ENCODE results near the gene BATF3. TPM values are rescaled to one million over a fixed set of nuclear protein-coding genes. Genes with fewer than 3 reads are reported as not detected.
"Not testable (repeated sequence)": the region's sequence is repeated elsewhere in the genome, so short reads cannot be mapped to it uniquely, and the experiment has no call there.

The BATF3 gene
- total RNA-seq, 6 donors from 2014 or later = 2.6 to 14.1 (median 9.4) TPM

DNA sequence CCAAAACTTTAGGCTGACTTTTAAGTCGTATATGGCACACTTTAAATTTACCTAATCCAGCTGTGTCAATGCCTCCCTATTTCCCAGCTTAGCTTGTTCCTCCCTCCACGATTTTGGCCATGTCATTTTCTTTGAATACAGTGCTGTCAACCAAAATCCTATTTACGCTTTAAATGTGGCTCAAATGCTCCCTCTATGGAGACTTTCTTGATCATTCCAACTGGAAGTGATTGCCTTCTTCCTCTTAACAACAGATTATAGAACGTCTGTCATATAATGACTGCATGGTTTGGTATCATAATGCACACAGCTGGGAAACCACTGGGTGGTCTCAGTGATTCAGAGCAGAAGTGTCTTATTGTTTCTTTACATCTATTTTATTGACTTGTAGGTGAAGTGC is 18.9 kb upstream of the BATF3 start:
- ATAC-seq (ENCODE audit: low FRiP score in 2 of 2) (no peak), DNase-seq (no peak)
- H3K4me1 ChIP-seq = peaks cover 0 to 9% (median 0%) of the 10 kb centered on the region in 4 donors
- H3K36me3 ChIP-seq = no peaks in the 10 kb centered on the region
- no peaks in the 10 kb centered on the region for H3K27me3 ChIP-seq
- no peak for TF ChIP-seq POLR2A (IDR thresholded peaks at IDR 0.05)
- no peak for TF ChIP-seq EP300 (IDR thresholded peaks at IDR 0.05)
- TF ChIP-seq POLR2AphosphoS5 (IDR thresholded peaks at IDR 0.05) = no peak
- TF ChIP-seq, protein P1, sequence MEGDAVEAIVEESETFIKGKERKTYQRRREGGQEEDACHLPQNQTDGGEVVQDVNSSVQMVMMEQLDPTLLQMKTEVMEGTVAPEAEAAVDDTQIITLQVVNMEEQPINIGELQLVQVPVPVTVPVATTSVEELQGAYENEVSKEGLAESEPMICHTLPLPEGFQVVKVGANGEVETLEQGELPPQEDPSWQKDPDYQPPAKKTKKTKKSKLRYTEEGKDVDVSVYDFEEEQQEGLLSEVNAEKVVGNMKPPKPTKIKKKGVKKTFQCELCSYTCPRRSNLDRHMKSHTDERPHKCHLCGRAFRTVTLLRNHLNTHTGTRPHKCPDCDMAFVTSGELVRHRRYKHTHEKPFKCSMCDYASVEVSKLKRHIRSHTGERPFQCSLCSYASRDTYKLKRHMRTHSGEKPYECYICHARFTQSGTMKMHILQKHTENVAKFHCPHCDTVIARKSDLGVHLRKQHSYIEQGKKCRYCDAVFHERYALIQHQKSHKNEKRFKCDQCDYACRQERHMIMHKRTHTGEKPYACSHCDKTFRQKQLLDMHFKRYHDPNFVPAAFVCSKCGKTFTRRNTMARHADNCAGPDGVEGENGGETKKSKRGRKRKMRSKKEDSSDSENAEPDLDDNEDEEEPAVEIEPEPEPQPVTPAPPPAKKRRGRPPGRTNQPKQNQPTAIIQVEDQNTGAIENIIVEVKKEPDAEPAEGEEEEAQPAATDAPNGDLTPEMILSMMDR (IDR thresholded peaks at IDR 0.05) = no peak
- no peaks in the 10 kb centered on the region for H3K9me3 ChIP-seq
- H3K27ac ChIP-seq = no peak overlapping the region
- no peak overlapping the region for H3K4me3 ChIP-seq
- WGBS, 2 donors = 26 to 28% methylated on average over 4 of the region's 4 CpGs

DNA sequence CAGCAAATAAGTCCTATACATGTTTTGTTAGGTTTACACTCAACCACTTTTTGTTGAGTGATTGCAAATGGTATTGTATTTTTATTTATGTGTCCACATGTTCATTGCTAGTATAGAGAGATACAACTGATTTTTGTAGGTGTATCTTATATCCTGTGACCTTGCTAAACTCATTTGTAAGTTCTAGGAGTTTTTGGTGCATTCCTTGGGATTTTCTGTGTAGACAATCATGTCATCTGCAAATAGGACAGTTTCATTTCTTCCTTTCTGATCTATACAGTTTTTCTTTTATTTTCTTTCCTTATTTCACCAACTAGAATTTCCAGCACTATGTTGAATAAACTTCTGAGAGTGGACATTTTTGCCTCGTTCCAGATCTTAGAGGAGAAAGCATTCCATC is 16.5 kb upstream of the BATF3 start:
- ATAC-seq (ENCODE audit: low FRiP score in 2 of 2) (no peak), DNase-seq (no peak)
- no peaks in the 10 kb centered on the region for H3K36me3 ChIP-seq
- H3K27me3 ChIP-seq = no peaks in the 10 kb centered on the region
- H3K27ac ChIP-seq = no peak overlapping the region
- no peaks in the 10 kb centered on the region for H3K4me1 ChIP-seq
- TF ChIP-seq, protein P1 (IDR thresholded peaks at IDR 0.05) = no peak
- TF ChIP-seq EP300 (IDR thresholded peaks at IDR 0.05) (no peak), POLR2A (IDR thresholded peaks at IDR 0.05) (no peak), POLR2AphosphoS5 (IDR thresholded peaks at IDR 0.05) (no peak)
- no peaks in the 10 kb centered on the region for H3K9me3 ChIP-seq
- 42 to 45% methylated on average over 1 of the region's 1 CpG for WGBS, 2 donors
- no peak overlapping the region for H3K4me3 ChIP-seq

- Histone ChIP-seq H3K9me3 (no peaks in the 10 kb centered on the region), H3K36me3 (no peaks in the 10 kb centered on the region), H3K27me3 (no peaks in the 10 kb centered on the region), H3K4me1 (no peaks in the 10 kb centered on the region), H3K27ac (no peak overlapping the region), H3K4me3 (no peak overlapping the region)
- WGBS, 2 donors = 78 to 83% methylated on average over 5 of the region's 5 CpGs
- ATAC-seq (ENCODE audit: low FRiP score in 2 of 2) (no peak), DNase-seq (no peak)
- no peak for TF ChIP-seq POLR2A (IDR thresholded peaks at IDR 0.05)
- TF ChIP-seq, protein P1 (IDR thresholded peaks at IDR 0.05) = no peak
Measured at GRCh38 chr1:212713465-212714136, 14.0 kb upstream of the BATF3 start.

DNA sequence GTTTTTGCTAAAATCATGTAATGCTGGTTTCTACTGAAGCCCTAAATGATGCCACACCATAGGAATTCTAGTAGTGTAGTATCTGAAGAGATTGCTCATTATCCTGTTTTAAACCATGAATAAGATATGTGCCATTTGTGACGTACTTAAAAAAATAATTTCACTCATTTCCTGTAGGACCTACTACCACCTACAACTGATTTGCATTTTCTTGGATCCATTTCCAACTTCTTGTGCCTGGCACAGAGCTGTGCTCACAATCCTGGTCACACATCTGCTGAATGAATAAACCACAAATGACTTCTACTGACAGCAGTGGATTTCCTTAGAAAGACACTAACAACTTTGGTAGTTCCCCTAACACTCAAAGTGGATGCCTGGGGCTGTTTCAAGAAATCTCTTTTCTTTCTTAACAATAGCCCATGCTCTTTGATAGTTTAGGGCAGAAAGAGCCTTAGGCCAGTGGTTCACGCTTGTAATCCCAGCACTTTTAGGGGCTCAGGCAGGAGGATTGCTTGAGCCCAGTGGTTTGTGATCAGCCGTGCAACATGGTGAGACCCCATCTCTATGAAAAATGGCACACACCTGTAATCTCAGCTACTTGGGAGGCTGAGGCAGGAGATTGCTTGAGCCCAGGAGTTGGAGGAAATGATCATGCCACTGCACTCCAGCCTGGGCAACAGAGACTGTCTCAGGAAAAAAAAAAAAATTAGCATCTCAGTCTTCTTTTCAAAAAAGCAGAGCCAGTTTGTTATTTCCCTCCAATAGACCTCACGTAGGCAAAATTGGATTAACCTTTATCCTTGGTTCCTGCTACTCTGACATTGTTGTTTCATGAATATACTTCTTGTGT is 13.0 kb upstream of the BATF3 start:
- no peaks in the 10 kb centered on the region for H3K27me3 ChIP-seq
- TF ChIP-seq EP300 (IDR thresholded peaks at IDR 0.05) = no peak
- no peak for TF ChIP-seq POLR2A (IDR thresholded peaks at IDR 0.05)
- TF ChIP-seq POLR2AphosphoS5 (IDR thresholded peaks at IDR 0.05) = no peak
- TF ChIP-seq, protein P1 (IDR thresholded peaks at IDR 0.05) = no peak
- no peak overlapping the region for H3K27ac ChIP-seq
- DNase-seq (no peak), ATAC-seq (ENCODE audit: low FRiP score in 2 of 2) (no peak)
- no peaks in the 10 kb centered on the region for H3K36me3 ChIP-seq
- no peak overlapping the region for H3K4me3 ChIP-seq
- H3K4me1 ChIP-seq = no peaks in the 10 kb centered on the region
- H3K9me3 ChIP-seq = no peaks in the 10 kb centered on the region
- WGBS, 2 donors = 79 to 80% methylated on average over 4 of the region's 4 CpGs

GRCh38 chr1:212711974-212712373 is 12.3 kb upstream of the BATF3 start:
- not testable (repeated sequence) for H3K27me3 ChIP-seq; DNase-seq; H3K27ac ChIP-seq; H3K9me3 ChIP-seq; H3K4me3 ChIP-seq; H3K4me1 ChIP-seq; ATAC-seq (ENCODE audit: low FRiP score in 2 of 2); H3K36me3 ChIP-seq
- 96 to 99% methylated on average over 8 of the region's 8 CpGs for WGBS, 2 donors
